ENCODE measurements around the gene CPZ. TPM values are rescaled to one million over a fixed set of nuclear protein-coding genes. Genes with fewer than 3 reads are reported as not detected.

Gene CPZ
- total RNA-seq, 1 donor from 2014 or later = 4.9 TPM

DNA sequence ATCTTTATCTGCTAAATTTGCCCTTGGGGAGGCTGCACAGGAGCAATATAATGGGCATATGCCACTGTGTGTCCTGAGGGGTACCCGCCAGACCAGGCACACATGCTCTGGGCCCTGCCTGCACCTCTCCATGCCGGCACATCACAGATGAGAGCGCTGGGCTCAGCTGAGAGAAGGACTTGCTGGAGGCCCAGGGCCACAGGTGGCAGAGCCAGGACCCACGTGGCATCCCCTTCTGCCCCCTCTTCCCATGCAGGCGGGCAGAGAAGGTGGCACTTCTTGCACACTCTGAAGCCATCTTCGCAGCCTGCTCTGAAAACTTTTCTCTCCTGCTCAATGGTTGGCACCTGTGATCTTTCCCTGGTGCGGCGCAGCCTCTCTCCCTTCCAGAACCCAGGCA is 20.1 kb downstream of the CPZ start:
- no peak for DNase-seq (ENCODE audit: extremely low spot score, unreplicated experiment)
- no peak for TF ChIP-seq CTCF (conservative IDR thresholded peaks at IDR 0.05)
- Mint-ChIP-seq H3K9me3 (no peaks in the 10 kb centered on the region), H3K27me3 (peaks cover 6% of the 10 kb centered on the region), H3K4me3 (no peak overlapping the region), H3K4me1 (ENCODE audit: unreplicated experiment) (peaks cover 7% of the 10 kb centered on the region), H3K27ac (no peak overlapping the region), H3K36me3 (no peaks in the 10 kb centered on the region)

- Mint-ChIP-seq H3K4me1 (ENCODE audit: unreplicated experiment) (peaks cover 7% of the 10 kb centered on the region), H3K27me3 (peaks cover 6% of the 10 kb centered on the region), H3K36me3 (no peaks in the 10 kb centered on the region)
These were observed 21.1 kb downstream of the CPZ start for GRCh38 chr4:8613421-8614364.

GRCh38 chr4:8614365-8615193 is 22.0 kb downstream of the CPZ start:
- H3K4me1 Mint-ChIP-seq (ENCODE audit: unreplicated experiment) = peaks cover 7% of the 10 kb centered on the region
- H3K4me3 Mint-ChIP-seq = no peak overlapping the region
- no peaks in the 10 kb centered on the region for H3K36me3 Mint-ChIP-seq
- no peak for DNase-seq (ENCODE audit: extremely low spot score, unreplicated experiment)
- no peaks in the 10 kb centered on the region for H3K9me3 Mint-ChIP-seq
- H3K27ac Mint-ChIP-seq = no peak overlapping the region
- TF ChIP-seq CTCF (conservative IDR thresholded peaks at IDR 0.05) = no peak
- H3K27me3 Mint-ChIP-seq = no peaks in the 10 kb centered on the region

More at GRCh38 chr4:8613421-8614364, 21.1 kb downstream of the CPZ start:
- TF ChIP-seq CTCF (conservative IDR thresholded peaks at IDR 0.05) = no peak
- no peaks in the 10 kb centered on the region for H3K9me3 Mint-ChIP-seq
- no peak overlapping the region for H3K27ac Mint-ChIP-seq
- no peak overlapping the region for H3K4me3 Mint-ChIP-seq
- DNase-seq (ENCODE audit: extremely low spot score, unreplicated experiment) = no peak

GRCh38 chr4:8615366-8615765 is 22.8 kb downstream of the CPZ start:
- Mint-ChIP-seq H3K9me3 (no peaks in the 10 kb centered on the region), H3K27me3 (no peaks in the 10 kb centered on the region), H3K36me3 (no peaks in the 10 kb centered on the region), H3K4me3 (no peak overlapping the region), H3K4me1 (ENCODE audit: unreplicated experiment) (peaks cover 7% of the 10 kb centered on the region), H3K27ac (no peak overlapping the region)
- no peak for TF ChIP-seq CTCF (conservative IDR thresholded peaks at IDR 0.05)
- DNase-seq (ENCODE audit: extremely low spot score, unreplicated experiment) = no peak

GRCh38 chr4:8615921-8616787 is 23.6 kb downstream of the CPZ start:
- Mint-ChIP-seq H3K27ac (peak overlapping the region; percentile 20), H3K27me3 (no peaks in the 10 kb centered on the region), H3K36me3 (no peaks in the 10 kb centered on the region)

More at GRCh38 chr4:8615921-8616787, 23.6 kb downstream of the CPZ start:
- no peak overlapping the region for H3K4me3 Mint-ChIP-seq
- no peak for TF ChIP-seq CTCF (conservative IDR thresholded peaks at IDR 0.05)
- H3K4me1 Mint-ChIP-seq (ENCODE audit: unreplicated experiment) = peaks cover 7% of the 10 kb centered on the region
- DNase-seq (ENCODE audit: extremely low spot score, unreplicated experiment) = no peak
- no peaks in the 10 kb centered on the region for H3K9me3 Mint-ChIP-seq
